HG02852 (cell line): ENCODE measurements around the gene TMEM174.

ENCODE experiments used
- ATAC-seq: cut with Tn5 transposase; IDR thresholded peaks from one replicate; pipeline ENCODE4 v1.9.1; 2021; ENCODE audit warnings: mild to moderate bottlenecking, moderate library complexity; ENCODE audit not compliant: unreplicated experiment

The TMEM174 gene

GRCh38 chr5:73221161-73221560 is 48.2 kb downstream of the TMEM174 start:
- ATAC-seq, result no peak

- ATAC-seq, result no peak
Observed at GRCh38 chr5:73221726-73222125, 48.7 kb downstream of the TMEM174 start.

- ATAC-seq, result no peak
Observed at GRCh38 chr5:73222173-73222572, 49.2 kb downstream of the TMEM174 start.
